GM12878 (cell line): Measurements from ENCODE around the gene P4HA3. TPM values are rescaled to one million over a fixed set of nuclear protein-coding genes. Genes with fewer than 3 reads are reported as not detected.
"Not testable (repeated sequence)": the region's sequence is repeated elsewhere in the genome, so short reads cannot be mapped to it uniquely, and the experiment has no call there.

ENCODE experiments used
- ATAC-seq: fragments of 200-7000 bp; cut with Tn5 transposase; 3 replicates; pipeline ENCODE4 v1.9.1; 2020; ENCODE audit warnings: mild to moderate bottlenecking, moderate library complexity
- BruUV-seq: library from RNA; stranded (reverse); fragments of 400-500 nt; replicated peaks from 2 replicates; lab custom pipeline; 2021; lab: Mats Ljungman, UMichigan
- CTCF ChIA-PET: fragments of 300-600 bp; sonication (Branson Sonifier 250); formaldehyde crosslinking; extraction: SDS; loops from one replicate; lab custom pipeline; 2021; ENCODE audit warnings: inconsistent platforms; lab: Yijun Ruan, JAX
- POLR2A ChIA-PET: fragments of 350-600 bp; formaldehyde crosslinking; extraction: SDS; loops from one replicate; lab custom pipeline; 2021; ENCODE audit warnings: inconsistent platforms; lab: Charles Lee
- RAD21 ChIA-PET: fragments of 300-600 bp; sonication (Branson Sonifier 250); formaldehyde crosslinking; loops from one replicate; lab custom pipeline; 2023; ENCODE audit warnings: antibody characterized with exemption; ENCODE audit not compliant: unreplicated experiment; lab: Charles Lee
- SMC1A ChIA-PET: fragments of 300-600 bp; sonication (Branson Sonifier 250); formaldehyde crosslinking; loops from one replicate; lab custom pipeline; 2023; ENCODE audit not compliant: unreplicated experiment, uncharacterized antibody; lab: Charles Lee
- DNase-seq: peaks from one replicate; pipeline ENCODE4 v3.0.0-alpha.2; 2011; ENCODE audit warnings: low read depth, low spot score
- FAIRE-seq: peaks from 3 replicates; lab custom pipeline; 2011; peaks lifted over from hg19 to GRCh38; lab: Jason Lieb, UNC
- H2AFZ ChIP-seq: 2 replicates; pipeline ENCODE4 v1.6.0; 2011; ENCODE audit warnings: low read depth, low read length, control low read depth; ENCODE audit not compliant: control insufficient read depth
- H3K27ac ChIP-seq: 2 replicates; pipeline ENCODE4 v1.5.1; 2011; ENCODE audit warnings: control low read depth; ENCODE audit not compliant: control insufficient read depth, insufficient read depth
- H3K27me3 ChIP-seq, 2 experiments: replicated peaks in 1 of 2; 2 replicates each; pipeline versions ENCODE4 v1.6.0 to v1.6.1; 2011; ENCODE audit warnings: low read length in 1 of 2; ENCODE audit not compliant: control insufficient read depth in 2 of 2, insufficient read depth in 2 of 2
- H3K36me3 ChIP-seq, 2 experiments: 2 replicates each; pipeline ENCODE4 v1.5.1; 2011; ENCODE audit warnings: low read length in 1 of 2; ENCODE audit not compliant: control insufficient read depth in 2 of 2, insufficient read depth in 2 of 2
- H3K4me1 ChIP-seq: 2 replicates; pipeline ENCODE4 v1.6.1; 2011; ENCODE audit warnings: mild to moderate bottlenecking, low read length, moderate library complexity, mixed read lengths; ENCODE audit not compliant: control insufficient read depth, insufficient read depth
- H3K4me2 ChIP-seq: 2 replicates; pipeline ENCODE4 v1.6.0; 2011; ENCODE audit warnings: control low read depth; ENCODE audit not compliant: control insufficient read depth, insufficient read depth
- H3K4me3 ChIP-seq: fragments of 200-600 bp; sonication (generic); 2 replicates; pipeline ENCODE4 v1.5.1; 2016
- H3K79me2 ChIP-seq: 2 replicates; pipeline ENCODE4 v1.6.0; 2011; ENCODE audit warnings: low read length; ENCODE audit not compliant: control insufficient read depth, insufficient read depth
- H3K9ac ChIP-seq: 2 replicates; pipeline ENCODE4 v1.8.0; 2011; ENCODE audit warnings: low read length, control low read depth, mixed read lengths; ENCODE audit not compliant: control insufficient read depth, insufficient read depth
- H3K9me3 ChIP-seq: replicated peaks from 3 replicates; pipeline ENCODE4 v1.5.1; 2011; ENCODE audit warnings: mild to moderate bottlenecking, low read length; ENCODE audit not compliant: control insufficient read depth, insufficient read depth
- H4K20me1 ChIP-seq: 2 replicates; pipeline ENCODE4 v1.6.0; 2011; ENCODE audit not compliant: control insufficient read depth, insufficient read depth
- E2F8 ChIP-seq: fragments of 450-650 bp; IDR thresholded peaks from 2 replicates; pipeline ENCODE4 v1.6.1; 2018; ENCODE audit warnings: mild to moderate bottlenecking, low read depth, moderate library complexity; ENCODE audit not compliant: partially characterized antibody
- ZNF24 ChIP-seq: fragments of 450-650 bp; IDR thresholded peaks from 2 replicates; pipeline ENCODE4 v1.6.1; 2017; ENCODE audit warnings: antibody characterized with exemption, mild to moderate bottlenecking
- WGBS: methylation state at CpG from one replicate; pipeline ENCODE4 v1.1.6; 2016; ENCODE audit warnings: low lambda C conversion rate; ENCODE audit not compliant: insufficient replicate concordance, insufficient coverage; ENCODE audit errors: missing lambda C conversion rate; 5-methylcytosine and 5-hydroxymethylcytosine counted together
- in situ Hi-C: fragments of 300-500 bp; cut with MboI; formaldehyde crosslinking; loops from 9 replicates; pipeline ENCODE4 v1.14.3; 2018; ENCODE audit warnings: mixed read lengths
- intact Hi-C: fragments of 100-400 bp; cut with micrococcal nuclease; formaldehyde crosslinking; loops from one replicate; pipeline ENCODE4 v1.14.2; 2022; ENCODE audit not compliant: unreplicated experiment
- polyA plus RNA-seq, 11 experiments: library from polyadenylated mRNA; depleted of rRNA in 4 of 11; unstranded in 6 of 11; stranded (reverse) in 5 of 11; fragments of >200 nt; fragmentation: Nextera tagmentation in 4 of 11; fragmentation: Illumina TruSeq in 1 of 11; extraction: Ambion mirVana in 4 of 11; extraction: Trizol in 1 of 11; gene quantifications; 1 replicate in 1 of 11; 2 replicates in 10 of 11; pipeline versions ENCODE4 v1.2.1 to v1.2.3, GENCODE V29; 2011 to 2016; ENCODE audit warnings: inconsistent platforms in 2 of 11, missing spikeins in 2 of 11, low read depth in 1 of 11
- total RNA-seq, 4 experiments: library from RNA; depleted of rRNA in 3 of 4; stranded (reverse); fragments of >200 nt in 3 of 4; fragmentation: Illumina TruSeq in 1 of 4; extraction: Trizol in 1 of 4; gene quantifications; 2 replicates each; pipeline versions ENCODE4 v1.2.1 to v1.2.3, GENCODE V29; 2013 to 2021
- TF ChIP-seq, protein P1 (sequence below): fragments of 450-650 bp; IDR thresholded peaks from 2 replicates; pipeline ENCODE4 v1.6.1; 2017; ENCODE audit warnings: borderline replicate concordance

Gene P4HA3
- total and polyA plus RNA-seq, 10 of the 15 experiments (the other 5 are each of a cell fraction or from before 2014, with no cell fraction given) = 0.08 TPM; not detected in 9

- TF ChIP-seq, protein P1, sequence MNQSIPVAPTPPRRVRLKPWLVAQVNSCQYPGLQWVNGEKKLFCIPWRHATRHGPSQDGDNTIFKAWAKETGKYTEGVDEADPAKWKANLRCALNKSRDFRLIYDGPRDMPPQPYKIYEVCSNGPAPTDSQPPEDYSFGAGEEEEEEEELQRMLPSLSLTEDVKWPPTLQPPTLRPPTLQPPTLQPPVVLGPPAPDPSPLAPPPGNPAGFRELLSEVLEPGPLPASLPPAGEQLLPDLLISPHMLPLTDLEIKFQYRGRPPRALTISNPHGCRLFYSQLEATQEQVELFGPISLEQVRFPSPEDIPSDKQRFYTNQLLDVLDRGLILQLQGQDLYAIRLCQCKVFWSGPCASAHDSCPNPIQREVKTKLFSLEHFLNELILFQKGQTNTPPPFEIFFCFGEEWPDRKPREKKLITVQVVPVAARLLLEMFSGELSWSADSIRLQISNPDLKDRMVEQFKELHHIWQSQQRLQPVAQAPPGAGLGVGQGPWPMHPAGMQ = no peak
- TF ChIP-seq ZNF24 = no peak
- TF ChIP-seq E2F8 = no peak
These were observed 20.9 kb upstream of the P4HA3 start (continued) for GRCh38 chr11:74332291-74332690.

GRCh38 chr11:74331000-74331399 lies 19.6 kb upstream of the P4HA3 start:
- intact Hi-C loops, CTCF ChIA-PET, H3K27me3 ChIP-seq, H2AFZ ChIP-seq, H3K4me2 ChIP-seq, POLR2A ChIA-PET, H3K4me3 ChIP-seq, SMC1A ChIA-PET, H3K9ac ChIP-seq, H3K36me3 ChIP-seq, H4K20me1 ChIP-seq, BruUV-seq, FAIRE-seq, in situ Hi-C loops, H3K4me1 ChIP-seq, DNase-seq, H3K79me2 ChIP-seq, ATAC-seq, H3K9me3 ChIP-seq, H3K27ac ChIP-seq, RAD21 ChIA-PET: not testable (repeated sequence)
- WGBS = 50% methylated on average over 3 of the region's 6 CpGs
